A673 (cell line): Measurements from ENCODE around the gene SEMA3A. TPM values are rescaled to one million over a fixed set of nuclear protein-coding genes. Genes with fewer than 3 reads are reported as not detected.
"Not testable (repeated sequence)": the region's sequence is repeated elsewhere in the genome, so short reads cannot be mapped to it uniquely, and the experiment has no call there.

ENCODE experiments used
- BruUV-seq: library from RNA; stranded (reverse); fragments of 400-500 nt; replicated peaks from 2 replicates; lab custom pipeline; 2021; lab: Mats Ljungman, UMichigan
- CTCF ChIA-PET: fragments of 300-600 bp; sonication (Branson Sonifier 250); formaldehyde crosslinking; loops from one replicate; lab custom pipeline; 2022; ENCODE audit warnings: antibody characterized with exemption; lab: Charles Lee
- POLR2A ChIA-PET: fragments of 300-600 bp; sonication (Branson Sonifier 250); formaldehyde crosslinking; loops from one replicate; lab custom pipeline; 2022; ENCODE audit warnings: antibody characterized with exemption; ENCODE audit not compliant: low non-redundant PET; lab: Charles Lee
- DNase-seq: peaks from one replicate; pipeline ENCODE4 v3.0.0-alpha.2; 2015; ENCODE audit warnings: low spot score
- H3K27ac ChIP-seq: fragments of 200-600 bp; sonication (generic); 2 replicates; pipeline ENCODE4 v1.5.1; 2016; ENCODE audit warnings: mixed run types, low read depth, mild to moderate bottlenecking, mixed read lengths, antibody characterized with exemption, low read length; ENCODE audit not compliant: poor library complexity, severe bottlenecking
- H3K27me3 ChIP-seq: fragments of 200-600 bp; sonication (generic); replicated peaks from 2 replicates; pipeline ENCODE4 v1.6.1; 2017; ENCODE audit warnings: mixed run types, low read depth, mild to moderate bottlenecking, mixed read lengths, antibody characterized with exemption, low read length; ENCODE audit not compliant: insufficient read depth, poor library complexity
- H3K36me3 ChIP-seq: fragments of 200-600 bp; sonication (generic); 2 replicates; pipeline ENCODE4 v1.6.1; 2016; ENCODE audit warnings: mixed run types, mild to moderate bottlenecking, mixed read lengths, antibody characterized with exemption, low read length; ENCODE audit not compliant: insufficient read depth, poor library complexity, severe bottlenecking
- H3K4me1 ChIP-seq: fragments of 200-600 bp; sonication (generic); 2 replicates; pipeline ENCODE4 v1.6.1; 2017; ENCODE audit warnings: mixed run types, mild to moderate bottlenecking, mixed read lengths, antibody characterized with exemption, low read length; ENCODE audit not compliant: insufficient read depth, poor library complexity, severe bottlenecking
- H3K4me3 ChIP-seq: fragments of 200-600 bp; sonication (generic); 2 replicates; pipeline ENCODE4 v1.5.1; 2016; ENCODE audit warnings: low read depth, mixed run types, mild to moderate bottlenecking, mixed read lengths, low read length; ENCODE audit not compliant: poor library complexity, severe bottlenecking
- H3K9me3 ChIP-seq: fragments of 200-600 bp; sonication (generic); 2 replicates; pipeline ENCODE4 v1.6.1; 2016; ENCODE audit warnings: mixed run types, low read depth, mild to moderate bottlenecking, mixed read lengths, antibody characterized with exemption, low read length; ENCODE audit not compliant: poor library complexity, severe bottlenecking
- CTCF ChIP-seq: fragments of 300-800, 200-600 bp; sonication (generic); conservative IDR thresholded peaks from 2 replicates; pipeline ENCODE4 v1.5.1; 2017; ENCODE audit warnings: low read depth, mild to moderate bottlenecking, antibody characterized with exemption, low read length, moderate library complexity, mixed read lengths
- EZH2 ChIP-seq: fragments of 200-600 bp; sonication (generic); IDR thresholded peaks from 2 replicates; pipeline ENCODE4 v1.6.1; 2017; ENCODE audit warnings: borderline replicate concordance, low read depth, mild to moderate bottlenecking, mixed read lengths, antibody characterized with exemption, low read length; ENCODE audit not compliant: poor library complexity, severe bottlenecking
- intact Hi-C: fragments of 100-400 bp; cut with micrococcal nuclease; formaldehyde crosslinking; loops from one replicate; pipeline ENCODE4 v1.10.0; 2022; ENCODE audit not compliant: unreplicated experiment
- total RNA-seq: library from RNA; stranded (reverse); gene quantifications from 2 replicates; pipeline ENCODE4 v1.2.3, GENCODE V29; 2021

The SEMA3A gene
- total RNA-seq, 1 experiment from 2014 or later = 22.8 TPM

- ChIA-PET CTCF (no interaction called here), POLR2A (no interaction called here)
- Histone ChIP-seq H3K4me1 (peaks cover 10% of the 10 kb centered on the region), H3K27ac (no peak overlapping the region), H3K4me3 (no peak overlapping the region), H3K27me3 (peaks cover 12% of the 10 kb centered on the region), H3K36me3 (no peaks in the 10 kb centered on the region), H3K9me3 (peaks cover 17% of the 10 kb centered on the region)
- BruUV-seq = no TSS peak
- intact Hi-C loops = no loop called here
- no peak for TF ChIP-seq CTCF
- no peak for TF ChIP-seq EZH2
- DNase-seq = no peak
Measured at GRCh38 chr7:84216472-84216871, 21.9 kb upstream of the SEMA3A start.

DNA sequence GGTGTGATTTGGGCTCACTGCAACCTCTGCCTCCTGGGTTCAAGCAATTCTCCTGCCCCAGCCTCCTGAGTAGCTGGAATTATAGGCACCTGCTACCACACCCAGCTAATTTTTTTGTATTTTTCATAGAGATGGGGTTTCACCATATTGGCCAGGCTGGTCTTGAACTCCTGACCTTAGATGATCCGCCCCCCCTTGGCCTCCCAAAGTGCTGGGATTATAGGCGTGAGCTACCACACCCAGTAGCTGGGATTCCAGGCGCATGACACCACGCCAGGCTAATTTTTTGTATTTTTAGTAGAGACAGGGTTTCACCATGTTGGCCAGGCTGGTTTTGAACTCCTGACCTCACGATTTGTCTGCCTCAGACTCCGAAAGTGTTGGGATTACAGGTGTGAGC lies 20.2 kb upstream of the SEMA3A start:
- POLR2A ChIA-PET, H3K9me3 ChIP-seq, H3K27ac ChIP-seq, H3K36me3 ChIP-seq, DNase-seq, BruUV-seq, CTCF ChIA-PET, H3K4me3 ChIP-seq, intact Hi-C loops: not testable (repeated sequence)
- peaks cover 18% of the 10 kb centered on the region for H3K4me1 ChIP-seq
- H3K27me3 ChIP-seq = peaks cover 14% of the 10 kb centered on the region

GRCh38 chr7:84210301-84210700 lies 15.7 kb upstream of the SEMA3A start:
- Histone ChIP-seq H3K27me3 (peaks cover 14% of the 10 kb centered on the region), H3K4me1 (peaks cover 34% of the 10 kb centered on the region), H3K9me3 (no peaks in the 10 kb centered on the region), H3K36me3 (no peaks in the 10 kb centered on the region), H3K27ac (no peak overlapping the region), H3K4me3 (no peak overlapping the region)
- peak; percentile 93 for DNase-seq
- ChIA-PET CTCF (no interaction called here), POLR2A (no interaction called here)
- TF ChIP-seq EZH2 = no peak
- no peak for TF ChIP-seq CTCF
- BruUV-seq = no TSS peak
- intact Hi-C loops = no loop called here

GRCh38 chr7:84209006-84209405 lies 14.4 kb upstream of the SEMA3A start:
- no peak for DNase-seq
- no peak overlapping the region for H3K27ac ChIP-seq
- POLR2A ChIA-PET = no interaction called here
- peaks cover 44% of the 10 kb centered on the region for H3K4me1 ChIP-seq
- no peaks in the 10 kb centered on the region for H3K36me3 ChIP-seq
- no peak for TF ChIP-seq EZH2
- no peak for TF ChIP-seq CTCF
- no peak overlapping the region for H3K4me3 ChIP-seq
- H3K9me3 ChIP-seq = no peaks in the 10 kb centered on the region
- no TSS peak for BruUV-seq
- intact Hi-C loops = no loop called here
- CTCF ChIA-PET = no interaction called here
- H3K27me3 ChIP-seq = peaks cover 14% of the 10 kb centered on the region
